C4-2B (cell line): ENCODE measurements around the gene ADH1C.

ENCODE experiments used
- H3K27ac ChIP-seq: fragments of 450-650 bp; 2 replicates; pipeline ENCODE4 v1.5.1; 2017
- ZFX ChIP-seq: fragments of 450-650 bp; IDR thresholded peaks from 2 replicates; pipeline ENCODE4 v1.6.1; 2017
- TF ChIP-seq, protein P1 (sequence below): fragments of 450-650 bp; conservative IDR thresholded peaks from 2 replicates; pipeline ENCODE4 v1.5.1; 2017; ENCODE audit warnings: mild to moderate bottlenecking

ADH1C gene

DNA sequence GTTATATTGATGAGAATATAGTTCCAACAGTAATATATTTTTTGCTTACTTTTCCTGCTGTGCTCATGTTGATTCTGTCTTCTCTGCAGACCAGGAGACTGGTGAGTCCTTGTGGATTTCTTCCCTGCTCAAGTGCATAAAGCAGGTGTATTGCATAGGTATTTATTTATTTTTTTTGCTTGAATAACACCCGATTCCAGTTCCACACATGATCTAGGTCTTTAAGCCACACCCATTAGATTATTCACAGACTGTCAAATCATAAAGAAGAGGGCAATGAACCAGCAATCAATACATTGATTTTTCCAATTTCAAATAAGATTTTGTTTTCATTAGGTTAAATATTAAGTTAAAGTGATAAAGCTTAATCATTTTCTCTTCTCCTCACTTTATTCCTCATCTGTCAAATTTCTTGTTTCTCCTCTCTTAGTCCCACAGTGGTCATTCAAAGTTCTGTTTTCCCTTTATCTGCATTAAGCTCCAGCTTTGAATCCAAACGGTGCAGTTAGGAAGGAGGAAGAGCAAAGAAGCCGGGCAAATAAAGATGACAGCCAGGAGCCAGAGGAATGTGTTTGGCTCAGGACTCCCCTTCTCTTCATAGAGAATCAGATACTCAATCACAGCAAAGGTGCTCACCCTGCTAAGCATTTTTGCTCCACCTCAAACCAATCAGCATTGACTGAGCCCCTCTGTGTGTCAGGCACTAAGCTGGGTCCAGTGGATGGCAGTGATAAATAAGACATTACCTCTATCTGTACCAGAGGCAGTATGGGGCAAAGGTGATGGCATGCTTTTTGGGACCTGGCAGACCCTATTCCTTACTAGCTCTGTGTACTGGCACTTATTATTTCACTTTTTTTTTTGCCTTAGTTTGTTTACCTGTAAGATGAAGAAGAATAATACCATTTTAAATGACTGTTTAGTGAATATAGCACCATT lies 61.4 kb downstream of the ADH1C start, which contains the start of gene ADH1A:
Gene ADH1A, minus strand, starts transcription at position 138 of the 939 bp plus-strand sequence. Its CDS starts 71 bp downstream, at position 67.
- no peak within 1 kb of the TSS for H3K27ac ChIP-seq
- no peak for TF ChIP-seq ZFX
- TF ChIP-seq, protein P1, sequence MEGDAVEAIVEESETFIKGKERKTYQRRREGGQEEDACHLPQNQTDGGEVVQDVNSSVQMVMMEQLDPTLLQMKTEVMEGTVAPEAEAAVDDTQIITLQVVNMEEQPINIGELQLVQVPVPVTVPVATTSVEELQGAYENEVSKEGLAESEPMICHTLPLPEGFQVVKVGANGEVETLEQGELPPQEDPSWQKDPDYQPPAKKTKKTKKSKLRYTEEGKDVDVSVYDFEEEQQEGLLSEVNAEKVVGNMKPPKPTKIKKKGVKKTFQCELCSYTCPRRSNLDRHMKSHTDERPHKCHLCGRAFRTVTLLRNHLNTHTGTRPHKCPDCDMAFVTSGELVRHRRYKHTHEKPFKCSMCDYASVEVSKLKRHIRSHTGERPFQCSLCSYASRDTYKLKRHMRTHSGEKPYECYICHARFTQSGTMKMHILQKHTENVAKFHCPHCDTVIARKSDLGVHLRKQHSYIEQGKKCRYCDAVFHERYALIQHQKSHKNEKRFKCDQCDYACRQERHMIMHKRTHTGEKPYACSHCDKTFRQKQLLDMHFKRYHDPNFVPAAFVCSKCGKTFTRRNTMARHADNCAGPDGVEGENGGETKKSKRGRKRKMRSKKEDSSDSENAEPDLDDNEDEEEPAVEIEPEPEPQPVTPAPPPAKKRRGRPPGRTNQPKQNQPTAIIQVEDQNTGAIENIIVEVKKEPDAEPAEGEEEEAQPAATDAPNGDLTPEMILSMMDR, result no peak
